SK-N-DZ (cell line): Measurements from ENCODE around the gene PRDM16.

Source experiments
- DNase-seq: peaks from one replicate; pipeline ENCODE4 v3.0.0-alpha.2; 2015; ENCODE audit warnings: low spot score

PRDM16 gene

GRCh38 chr1:3469849-3470649 lies 401.0 kb downstream of the PRDM16 start:
- no peak for DNase-seq

DNA sequence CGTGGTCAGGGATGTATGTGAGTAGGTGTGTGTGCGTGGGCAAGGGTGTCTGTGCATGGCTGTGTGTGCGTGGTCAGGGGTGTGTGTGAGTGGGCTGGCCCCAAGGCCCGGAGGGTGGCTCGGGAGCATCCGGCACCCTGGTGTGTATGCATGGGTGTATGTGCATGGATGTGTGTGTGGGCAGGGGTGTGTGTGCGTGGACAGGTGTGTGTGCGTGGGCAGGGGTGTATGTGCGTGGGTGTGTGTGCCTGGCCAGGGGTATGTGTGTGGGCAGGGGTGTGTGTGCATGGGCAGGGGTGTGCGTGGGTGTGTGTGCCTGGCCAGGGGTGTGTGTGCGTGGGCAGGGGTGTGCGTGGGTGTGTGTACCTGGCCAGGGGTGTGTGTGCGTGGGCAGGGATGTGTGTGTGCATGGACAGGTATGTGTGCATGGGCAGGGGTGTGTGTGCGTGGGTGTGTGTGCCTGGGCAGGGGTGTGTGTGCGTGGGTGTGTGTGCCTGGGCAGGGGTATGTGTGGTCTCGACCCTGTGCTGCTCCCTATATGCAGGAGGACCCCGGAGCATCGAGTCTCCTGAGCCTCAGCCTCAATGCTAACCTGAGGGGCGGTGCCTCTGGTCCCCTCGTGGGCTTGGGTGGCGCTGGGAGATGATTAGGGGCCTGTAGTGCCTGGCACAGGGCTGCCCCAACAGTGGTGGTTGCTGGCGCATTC lies 401.8 kb downstream of the PRDM16 start:
- no peak for DNase-seq

DNA sequence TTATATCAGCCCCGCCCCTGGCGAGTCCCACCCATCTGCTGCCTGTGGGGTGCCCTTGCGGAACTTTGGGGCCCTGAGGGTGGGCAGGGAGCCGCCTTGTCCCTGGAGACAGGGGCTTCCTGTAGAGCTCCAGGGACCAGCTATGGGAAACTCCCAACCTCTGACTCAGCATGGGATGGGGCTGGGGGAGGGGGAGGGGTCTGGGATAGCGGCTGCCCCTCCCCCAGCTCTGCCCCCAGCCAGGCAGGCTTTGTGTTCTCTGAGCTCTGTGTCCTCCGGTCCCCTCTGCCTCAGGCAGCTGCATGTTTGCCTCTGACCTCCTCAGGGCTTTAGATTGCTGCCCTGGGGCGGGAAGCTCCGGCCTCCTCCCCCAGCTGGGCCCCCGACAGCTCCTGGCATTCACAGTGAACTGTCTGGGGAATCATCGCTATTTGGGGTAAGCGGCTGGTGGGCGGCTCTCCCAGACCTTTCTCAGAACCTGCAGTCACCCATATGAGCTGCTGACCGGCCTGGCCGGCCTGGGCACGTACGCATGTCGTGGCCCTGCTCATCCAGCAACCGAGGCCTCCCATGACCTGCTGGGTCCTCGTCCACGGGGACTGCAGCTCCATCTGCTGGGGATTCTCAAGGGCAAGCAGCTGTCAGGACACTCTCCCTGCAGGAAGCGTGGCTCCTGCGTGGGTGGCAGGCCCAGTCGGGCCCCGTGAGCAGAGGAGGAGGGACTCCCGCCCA lies 402.5 kb downstream of the PRDM16 start:
- DNase-seq = peak; percentile 21

DNA sequence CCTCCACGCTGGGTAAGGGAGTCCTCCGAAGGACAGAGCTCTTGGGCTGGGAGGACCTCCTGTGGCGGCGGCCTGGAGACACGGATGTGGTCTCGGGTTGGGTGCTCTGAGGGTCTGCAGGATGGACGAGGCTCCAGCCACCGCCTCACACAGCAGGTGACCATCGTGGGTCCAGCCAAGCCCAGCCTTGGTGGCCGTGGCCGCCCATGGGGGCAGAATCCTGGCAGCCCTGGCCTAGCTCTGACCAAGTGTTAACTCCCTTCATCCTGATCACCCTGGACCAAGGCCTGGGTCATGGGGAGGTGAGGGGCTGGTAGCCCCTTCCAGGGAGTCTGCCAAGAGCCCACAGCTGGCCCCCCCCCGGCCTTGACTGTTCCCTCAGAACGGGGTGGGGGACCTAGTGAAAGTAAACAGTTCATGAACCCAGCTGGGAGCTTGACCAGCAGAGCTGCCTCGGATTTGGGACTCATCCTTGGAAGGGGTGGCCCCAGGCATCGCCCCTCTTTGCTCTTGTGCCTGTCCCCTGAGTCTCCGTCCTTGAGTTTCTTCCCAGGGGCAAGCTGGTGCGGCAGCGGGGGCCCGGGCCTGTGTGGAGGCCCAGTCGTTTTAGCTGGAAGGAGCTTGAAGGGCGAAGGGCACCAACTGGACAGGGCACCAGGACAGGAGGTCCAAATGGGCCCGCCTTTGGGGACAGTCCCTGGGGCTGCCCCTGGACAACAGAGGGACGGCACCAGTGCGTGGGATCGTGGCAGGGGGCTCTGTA lies 403.3 kb downstream of the PRDM16 start:
- no peak for DNase-seq

DNA sequence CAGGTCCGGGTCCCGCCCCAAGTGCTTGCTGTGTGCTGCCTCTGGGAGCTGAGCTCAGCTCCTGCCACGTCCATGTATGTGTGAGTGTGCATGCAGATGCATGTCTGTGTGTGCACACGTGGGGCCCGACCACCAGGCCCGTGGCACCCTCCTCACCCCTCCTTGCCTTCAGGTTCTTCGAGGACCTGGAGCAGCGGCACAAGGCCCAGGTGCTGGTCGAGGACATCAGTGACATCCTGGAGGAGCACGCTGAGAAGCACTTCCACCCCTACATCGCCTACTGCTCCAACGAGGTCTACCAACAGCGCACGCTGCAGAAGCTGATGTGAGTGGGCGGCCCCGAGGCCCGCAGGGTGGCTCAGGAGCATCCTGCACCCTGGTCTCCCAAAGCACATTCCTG lies 403.9 kb downstream of the PRDM16 start:
- no peak for DNase-seq

- DNase-seq = no peak
Observed at GRCh38 chr1:3473381-3473844, 404.4 kb downstream of the PRDM16 start.

- DNase-seq = no peak
Observed at GRCh38 chr1:3474016-3474415, 405.0 kb downstream of the PRDM16 start.

DNA sequence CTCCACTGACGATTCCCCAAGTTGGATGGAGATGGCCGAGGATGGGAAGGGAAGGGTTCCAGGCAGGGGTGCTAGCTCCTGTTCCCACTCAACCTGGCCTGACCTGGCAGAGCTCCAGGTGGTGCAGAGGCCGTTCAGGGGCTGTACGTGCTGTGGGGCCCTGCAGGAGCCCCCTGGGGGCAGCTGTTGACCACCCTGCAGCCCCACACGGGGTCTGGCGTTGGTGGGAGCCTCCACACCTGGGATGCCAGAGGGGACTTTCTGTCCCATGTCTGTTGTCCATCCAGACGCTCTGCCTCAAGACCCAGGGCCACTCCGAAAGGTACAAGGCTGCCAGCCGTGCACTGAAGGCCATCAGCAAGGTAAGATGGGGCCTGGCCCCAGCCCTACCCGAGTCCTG lies 405.4 kb downstream of the PRDM16 start:
- no peak for DNase-seq

DNA sequence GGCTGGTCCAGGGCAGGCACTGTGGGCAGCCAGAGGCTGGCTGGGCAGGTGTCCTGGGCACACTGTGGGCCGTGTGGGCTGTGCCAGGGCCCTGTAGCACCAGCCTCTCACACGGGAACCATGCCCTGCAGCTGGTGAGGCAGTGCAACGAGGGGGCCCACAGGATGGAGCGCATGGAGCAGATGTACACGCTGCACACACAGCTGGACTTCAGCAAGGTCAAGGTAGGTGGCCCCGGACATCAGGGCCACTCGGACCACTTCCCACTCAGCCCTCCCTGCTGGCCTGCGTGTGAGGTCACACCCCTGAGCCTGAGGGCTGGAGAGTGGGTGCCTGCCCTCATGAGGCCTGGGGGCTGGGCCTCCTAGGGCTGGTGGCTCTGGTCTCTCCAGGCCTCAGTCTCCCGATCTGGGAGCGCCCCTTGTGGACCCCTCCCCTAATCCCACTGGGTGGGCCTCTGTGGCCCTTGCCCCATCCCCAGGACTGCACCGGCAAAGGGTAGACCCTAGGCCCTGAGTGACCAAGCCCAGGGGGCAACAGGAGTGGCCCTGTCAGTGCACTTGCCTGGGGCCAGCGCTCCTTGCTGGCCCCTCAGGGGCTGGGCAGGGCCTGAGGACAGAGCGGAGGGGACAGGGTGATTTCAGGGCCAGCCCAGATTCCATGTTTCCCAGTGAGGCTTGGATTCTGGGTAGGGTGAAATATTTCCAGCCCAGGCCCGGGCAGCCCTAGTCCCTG lies 407.0 kb downstream of the PRDM16 start:
- no peak for DNase-seq

DNA sequence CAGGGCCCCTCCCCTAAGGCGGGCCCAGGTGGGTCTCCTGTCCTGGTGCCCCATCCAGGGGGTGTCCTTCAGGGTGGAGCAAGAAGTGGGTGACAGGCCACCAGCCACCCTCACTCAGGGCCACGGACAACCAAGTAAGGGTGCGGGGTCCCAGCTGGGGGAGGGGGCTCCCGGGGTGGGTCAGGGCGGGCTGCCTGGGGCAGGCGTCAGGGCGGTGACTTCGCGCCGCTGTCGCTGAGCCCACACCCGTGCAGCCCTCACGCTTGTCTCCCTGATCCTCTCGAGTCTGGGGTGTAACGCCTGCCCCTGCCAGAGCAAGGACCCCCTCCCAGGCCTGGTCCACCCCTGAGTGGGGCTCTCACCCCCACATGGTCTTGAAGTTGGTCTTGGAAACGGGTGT lies 407.7 kb downstream of the PRDM16 start:
- DNase-seq = no peak

- no peak for DNase-seq
Observed at GRCh38 chr1:3477241-3477995, 408.4 kb downstream of the PRDM16 start.

DNA sequence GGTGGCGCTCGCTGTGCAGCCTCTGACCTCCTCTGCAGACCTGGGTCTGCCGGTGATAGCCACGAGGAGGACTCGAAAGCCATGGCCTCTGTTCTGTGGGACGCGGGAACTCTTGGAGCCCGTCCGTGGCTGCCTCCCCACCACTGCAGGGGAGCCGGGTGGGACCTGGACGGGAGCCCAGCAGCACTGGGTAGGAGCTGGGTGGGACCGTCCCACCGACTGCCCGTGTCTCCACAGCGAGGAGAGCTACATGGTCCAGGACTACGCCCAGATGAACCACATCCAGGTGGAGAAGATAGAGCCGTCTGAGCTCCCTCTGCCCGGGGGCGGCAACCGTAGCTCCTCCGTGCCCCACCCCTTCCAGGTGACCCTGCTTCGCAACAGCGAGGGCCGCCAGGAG lies 409.2 kb downstream of the PRDM16 start:
- no peak for DNase-seq

DNA sequence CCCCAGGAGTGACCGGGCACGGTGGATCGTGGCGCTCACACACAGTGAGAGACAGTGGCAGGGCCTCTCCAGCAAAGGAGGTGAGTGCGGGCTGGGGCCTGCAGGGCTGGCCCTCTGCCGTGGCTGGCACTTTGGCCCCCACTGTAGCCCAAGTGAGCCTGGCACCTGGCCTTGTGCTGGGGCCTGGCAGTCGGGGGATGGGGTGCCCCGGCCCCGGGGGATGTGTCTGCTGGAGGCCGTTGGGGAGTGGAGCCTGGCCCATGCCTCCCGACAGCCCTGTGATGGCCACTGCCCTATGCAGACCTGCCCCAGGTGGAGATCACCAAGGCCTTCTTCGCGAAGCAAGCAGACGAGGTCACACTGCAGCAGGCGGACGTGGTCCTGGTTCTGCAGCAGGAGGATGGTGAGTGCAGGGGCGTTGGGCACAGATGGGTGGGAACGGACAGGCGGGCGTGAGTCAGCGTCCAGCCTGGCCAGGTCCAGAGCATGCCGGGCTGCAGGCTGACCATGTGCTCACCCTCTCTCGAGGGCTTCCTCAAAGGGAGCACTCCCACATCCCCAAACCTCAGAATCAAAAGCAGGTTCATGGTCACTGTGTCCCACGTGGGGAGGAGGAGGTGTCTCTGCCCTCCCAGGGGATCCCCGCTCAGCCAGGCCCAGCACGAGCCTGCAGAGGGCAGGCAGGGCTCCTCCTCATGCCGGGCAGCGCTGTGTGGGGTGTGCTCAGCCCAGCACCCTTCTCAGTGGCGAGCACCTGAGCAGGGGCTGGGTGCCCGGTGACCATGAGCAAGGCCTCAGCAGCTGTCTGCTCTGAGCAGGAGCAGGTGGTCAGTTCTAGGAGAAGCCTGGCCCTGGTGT lies 410.7 kb downstream of the PRDM16 start:
- DNase-seq = no peak

DNA sequence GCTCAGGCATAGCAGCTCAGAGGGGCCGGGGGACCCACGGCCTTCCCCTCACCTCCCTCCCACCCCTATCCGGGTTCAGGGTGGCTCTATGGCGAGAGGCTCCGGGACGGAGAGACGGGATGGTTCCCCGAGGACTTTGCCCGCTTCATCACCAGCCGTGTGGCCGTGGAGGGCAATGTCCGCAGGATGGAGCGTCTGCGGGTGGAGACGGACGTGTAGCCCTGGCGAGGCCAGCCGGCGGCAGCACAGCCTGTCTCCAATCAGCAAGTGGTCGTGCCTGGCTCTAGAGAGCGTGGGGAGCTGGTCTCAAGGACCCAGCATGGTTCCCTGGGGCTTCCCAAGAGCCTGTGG lies 411.3 kb downstream of the PRDM16 start:
- DNase-seq = no peak

GRCh38 chr1:3481046-3481445 lies 412.0 kb downstream of the PRDM16 start:
- no peak for DNase-seq

DNA sequence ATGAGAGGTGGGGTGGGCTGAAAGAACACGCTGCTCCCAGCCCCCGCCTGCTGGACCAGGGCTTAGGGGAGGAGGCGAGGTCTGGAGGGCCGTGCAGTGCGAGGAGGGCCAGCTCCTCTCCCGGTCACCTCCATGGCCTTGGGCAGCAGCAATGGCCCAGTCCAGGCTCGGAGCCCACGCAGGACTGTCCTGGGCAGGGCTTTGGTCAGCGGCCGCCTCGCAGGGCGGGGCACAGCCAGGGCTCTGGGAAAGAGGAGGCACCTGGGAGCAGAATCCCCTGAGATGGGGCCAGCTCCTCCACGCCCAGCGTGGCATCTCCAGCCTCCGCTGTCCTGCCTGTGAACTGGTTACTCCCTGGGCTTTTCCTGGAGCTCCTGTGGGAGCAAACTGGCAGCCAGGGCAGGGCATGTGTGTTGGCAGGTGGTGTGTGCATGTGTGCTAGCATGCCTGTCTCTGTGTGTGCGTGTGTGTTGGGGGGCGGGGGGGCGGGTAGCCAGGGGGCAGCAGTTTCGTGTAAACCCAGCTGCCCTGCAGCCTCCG lies 412.9 kb downstream of the PRDM16 start:
- DNase-seq = no peak

GRCh38 chr1:3482378-3482849 lies 413.4 kb downstream of the PRDM16 start:
- no peak for DNase-seq

DNA sequence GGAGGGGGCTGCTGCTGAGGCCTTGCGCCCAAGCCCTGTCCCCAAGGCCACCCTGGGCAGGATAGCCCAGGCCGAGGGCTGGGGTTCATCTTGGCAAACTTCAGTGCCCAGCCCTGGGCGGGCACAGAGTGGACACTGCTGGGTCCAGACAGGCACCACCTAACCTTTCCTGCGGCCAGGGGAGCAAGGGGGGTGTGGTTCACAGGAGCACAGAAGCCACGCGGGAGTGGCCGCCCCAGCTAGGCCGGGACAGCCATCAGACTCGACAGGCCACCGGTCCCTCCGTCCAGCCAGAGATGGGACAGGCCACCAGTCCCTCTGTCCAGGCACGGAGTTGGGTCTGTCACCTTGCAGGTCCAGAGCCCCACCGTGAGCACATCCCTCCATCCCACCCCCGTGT lies 414.4 kb downstream of the PRDM16 start:
- DNase-seq = no peak
